SK-MEL-5 (cell line): ENCODE measurements around the gene PTPRK. TPM values are rescaled to one million over a fixed set of nuclear protein-coding genes. Genes with fewer than 3 reads are reported as not detected.
"Not testable (repeated sequence)": the region's sequence is repeated elsewhere in the genome, so short reads cannot be mapped to it uniquely, and the experiment has no call there.

Source experiments
- DNase-seq: peaks from one replicate; pipeline ENCODE4 v3.0.0-alpha.2; 2016; ENCODE audit warnings: low read depth, low spot score
- in situ Hi-C: cut with HindIII; loops from 2 replicates; pipeline ENCODE4 v1.10.0; 2016; ENCODE audit warnings: low sequenced_read_pairs, high pct_unique_total_duplicates, low pct_unique_long_range_greater_than_20kb
- total RNA-seq: library from RNA; depleted of rRNA; stranded (reverse); fragments of >200 nt; shearing (Covaris generic); gene quantifications from 2 replicates; pipeline ENCODE4 v1.2.3, GENCODE V29; 2014

The PTPRK gene
- total RNA-seq, 1 experiment from 2014 or later = 25.5 TPM

DNA sequence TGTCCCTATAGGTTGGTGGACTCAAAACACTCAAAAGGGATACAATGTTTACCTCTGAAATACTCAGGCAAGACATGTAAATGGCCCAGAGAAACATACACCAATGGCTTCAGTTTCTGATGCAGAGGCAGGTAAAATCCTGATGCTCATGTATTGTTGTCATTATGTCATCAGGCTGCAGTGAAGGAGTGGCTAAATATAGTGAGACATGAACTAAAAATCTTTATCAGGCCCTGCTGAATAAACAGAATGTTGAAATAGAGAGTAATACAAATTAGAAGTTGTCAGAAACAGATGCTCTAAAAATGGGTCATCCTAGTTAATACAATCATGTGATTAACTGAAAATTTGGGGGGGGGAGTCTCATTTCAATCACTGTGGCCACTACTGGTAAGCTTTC lies 20.4 kb downstream of the PTPRK start:
- no peak for DNase-seq
- in situ Hi-C loops = loop anchor here (25.0 kb wide), 1 partner anchor 163 kb away; no protein-coding TSS in a partner anchor

DNA sequence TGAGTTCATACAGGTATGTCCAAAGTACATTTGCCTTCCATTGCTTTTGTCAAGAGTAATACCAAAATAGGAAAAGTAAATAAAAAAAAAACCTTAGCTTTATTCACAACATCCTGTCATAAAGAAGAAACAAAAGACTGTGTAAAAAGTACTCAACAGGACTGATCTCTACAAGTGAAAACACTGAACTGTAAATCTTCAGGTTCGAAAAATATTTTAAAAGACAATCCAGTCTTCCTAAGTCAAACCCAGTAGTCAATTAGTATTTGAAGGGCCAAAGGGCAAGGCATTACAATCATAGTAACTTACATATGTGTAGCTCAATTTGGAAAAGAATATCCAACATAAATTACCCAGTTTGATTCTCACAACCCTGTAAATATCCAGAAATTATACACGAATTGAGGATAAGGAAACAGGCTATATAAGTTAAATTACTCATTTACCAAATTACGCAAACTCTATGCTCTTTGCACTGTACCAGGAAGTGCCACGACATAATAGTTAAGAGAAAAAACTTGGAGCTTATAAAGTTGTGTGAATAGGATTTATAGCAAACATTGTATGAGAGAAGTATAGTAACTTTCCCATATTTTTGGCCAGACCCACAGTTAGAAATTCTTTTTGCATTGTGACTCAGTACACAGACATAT lies 21.2 kb downstream of the PTPRK start:
- in situ Hi-C loops = no loop called here
- no peak for DNase-seq

DNA sequence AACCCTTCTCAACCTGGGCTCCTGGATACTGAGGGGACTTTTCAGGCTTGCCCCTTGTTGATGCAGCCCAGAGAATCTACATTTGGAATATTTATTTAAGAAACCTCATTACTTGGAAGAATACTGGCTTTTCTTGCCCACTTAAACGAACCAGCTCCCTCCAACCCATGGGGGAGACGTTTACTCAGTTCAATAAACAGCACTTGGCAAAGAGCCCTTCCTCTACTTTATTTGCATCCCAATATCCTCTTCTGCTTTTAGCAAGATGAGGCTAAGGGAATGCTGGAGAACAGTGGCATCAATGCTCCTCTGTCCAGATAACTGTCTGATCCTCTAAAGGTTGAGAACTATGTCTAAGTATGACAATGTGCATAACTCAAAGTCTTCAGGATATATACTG lies 22.2 kb downstream of the PTPRK start:
- in situ Hi-C loops = no loop called here
- DNase-seq = no peak

GRCh38 chr6:128495536-128496333 lies 24.7 kb downstream of the PTPRK start:
- DNase-seq = no peak
- in situ Hi-C loops = no loop called here

GRCh38 chr6:128494440-128494839 lies 26.0 kb downstream of the PTPRK start:
- DNase-seq = no peak
- in situ Hi-C loops = no loop called here

GRCh38 chr6:128493877-128494276 lies 26.5 kb downstream of the PTPRK start:
- DNase-seq = no peak
- in situ Hi-C loops = no loop called here

GRCh38 chr6:128492386-128492785 lies 28.0 kb downstream of the PTPRK start:
- in situ Hi-C loops = no loop called here
- no peak for DNase-seq

GRCh38 chr6:128491610-128492206 lies 28.7 kb downstream of the PTPRK start:
- DNase-seq = peak; percentile 56
- in situ Hi-C loops = no loop called here

GRCh38 chr6:128491100-128491581 lies 29.3 kb downstream of the PTPRK start:
- in situ Hi-C loops = no loop called here
- DNase-seq = peak; percentile 56

DNA sequence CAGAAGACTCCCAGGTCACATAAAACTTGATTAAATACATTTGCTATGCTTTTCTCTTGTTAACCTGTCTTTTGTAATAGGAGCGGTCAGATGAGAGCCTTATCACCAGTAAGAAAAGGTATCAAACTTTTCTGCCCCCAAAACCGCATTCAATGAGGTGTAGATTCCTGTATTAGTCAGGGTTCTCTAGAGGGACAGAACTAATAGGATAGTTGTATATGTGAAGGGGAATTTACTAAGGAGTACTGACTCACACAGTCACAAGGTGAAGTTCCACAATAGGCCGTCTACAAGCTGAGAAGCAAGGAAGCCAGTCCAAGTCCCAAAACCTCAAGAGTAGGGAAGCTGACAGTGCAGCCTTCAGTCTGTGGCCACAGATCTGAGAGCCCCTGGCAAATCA lies 32.7 kb downstream of the PTPRK start:
- peak; percentile 58 for DNase-seq
- in situ Hi-C loops = no loop called here

DNA sequence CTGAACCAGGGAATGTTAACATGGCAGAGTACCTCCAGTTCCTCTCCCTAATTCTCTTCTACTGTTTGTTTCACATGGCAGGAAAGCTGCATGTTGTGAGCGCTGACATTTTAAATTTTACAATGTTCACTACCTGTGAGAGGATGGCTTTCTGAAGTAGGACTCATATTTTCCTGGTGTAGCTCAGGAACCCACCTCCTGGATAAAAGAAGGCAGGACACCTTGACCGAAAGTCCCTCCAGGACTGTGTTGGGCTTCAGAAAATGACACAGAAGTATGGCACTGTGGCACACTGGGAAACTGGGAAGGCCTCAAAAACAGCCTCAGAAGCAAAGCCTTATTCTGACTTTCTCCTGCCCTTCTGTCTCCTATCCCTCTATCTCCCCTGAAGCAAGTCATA lies 33.3 kb downstream of the PTPRK start:
- in situ Hi-C loops = no loop called here
- DNase-seq = peak; percentile 35

- in situ Hi-C loops, DNase-seq: not testable (repeated sequence)
Measured at GRCh38 chr6:128486580-128486979, 33.8 kb downstream of the PTPRK start.

DNA sequence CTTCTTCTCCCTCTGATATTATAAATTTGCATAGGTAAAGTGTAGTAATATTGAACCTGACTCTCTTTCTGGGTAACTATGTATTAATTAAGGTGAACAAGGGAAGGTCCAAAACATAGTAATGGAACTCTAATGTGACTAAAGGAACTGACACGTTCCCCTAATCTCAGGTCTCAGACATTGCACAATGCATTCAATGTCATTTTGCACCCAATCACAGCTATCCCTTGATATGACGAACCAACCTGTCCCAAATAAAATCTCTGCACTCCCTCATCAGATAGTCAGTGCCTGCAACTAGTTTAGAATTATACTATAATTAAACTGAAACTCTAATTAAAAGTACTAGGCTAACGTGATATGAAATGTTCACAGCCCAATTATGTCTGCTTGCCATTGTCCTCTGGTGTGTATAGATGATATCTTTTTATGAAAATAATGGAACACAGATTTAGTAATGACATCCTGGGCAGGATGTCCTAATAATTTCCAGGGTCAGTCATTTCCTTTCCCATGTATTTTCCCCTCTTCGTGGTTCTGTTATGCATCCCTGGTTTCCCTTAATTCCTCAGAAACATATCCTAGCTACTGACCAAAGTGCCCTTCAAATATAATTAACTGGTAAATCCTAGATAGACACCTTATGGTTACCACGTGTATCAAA lies 36.8 kb downstream of the PTPRK start:
- in situ Hi-C loops = no loop called here
- DNase-seq = no peak

GRCh38 chr6:128482642-128483041 lies 37.8 kb downstream of the PTPRK start:
- in situ Hi-C loops = no loop called here
- DNase-seq = peak; percentile 86

GRCh38 chr6:128479991-128480390 lies 40.4 kb downstream of the PTPRK start:
- in situ Hi-C loops = no loop called here
- peak; percentile 12 for DNase-seq

DNA sequence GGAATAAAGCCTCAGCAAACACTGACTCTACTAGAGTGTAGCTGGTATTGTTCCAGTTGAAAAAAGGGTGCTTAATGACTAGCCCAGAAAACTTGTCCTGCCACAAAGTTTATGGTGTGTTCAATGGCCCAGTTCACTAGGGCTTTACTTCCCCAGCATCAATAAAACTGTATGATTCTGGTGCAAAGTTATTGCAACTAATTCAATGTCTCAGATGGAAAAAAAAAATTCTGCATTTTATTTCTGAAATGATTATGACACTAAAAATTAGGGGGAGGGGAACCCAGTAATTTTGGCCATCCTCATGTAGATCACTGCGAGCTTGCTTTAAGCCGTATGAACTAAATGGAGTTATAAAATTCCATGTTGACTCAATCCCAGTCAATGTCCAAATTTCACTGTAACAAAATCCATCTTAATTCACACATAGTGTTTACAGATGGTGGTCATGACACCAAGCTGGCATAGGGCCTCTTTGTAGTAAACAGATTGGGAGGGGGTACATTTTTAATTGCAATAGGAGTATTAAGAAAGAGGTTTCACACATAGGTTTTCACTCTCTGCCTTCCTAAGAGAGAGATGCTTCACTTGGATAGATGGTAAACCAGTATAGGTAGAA lies 41.2 kb downstream of the PTPRK start:
- in situ Hi-C loops = no loop called here
- DNase-seq = no peak

- no peak for DNase-seq
- in situ Hi-C loops = no loop called here
Measured at GRCh38 chr6:128478230-128479047, 42.0 kb downstream of the PTPRK start.
